Measurements from ENCODE around the gene DCAF6. TPM values are rescaled to one million over a fixed set of nuclear protein-coding genes. Genes with fewer than 3 reads are reported as not detected.

DCAF6 gene
- total and polyA plus RNA-seq, 9 donors: 91.0 to 130 (median 110) TPM

DNA sequence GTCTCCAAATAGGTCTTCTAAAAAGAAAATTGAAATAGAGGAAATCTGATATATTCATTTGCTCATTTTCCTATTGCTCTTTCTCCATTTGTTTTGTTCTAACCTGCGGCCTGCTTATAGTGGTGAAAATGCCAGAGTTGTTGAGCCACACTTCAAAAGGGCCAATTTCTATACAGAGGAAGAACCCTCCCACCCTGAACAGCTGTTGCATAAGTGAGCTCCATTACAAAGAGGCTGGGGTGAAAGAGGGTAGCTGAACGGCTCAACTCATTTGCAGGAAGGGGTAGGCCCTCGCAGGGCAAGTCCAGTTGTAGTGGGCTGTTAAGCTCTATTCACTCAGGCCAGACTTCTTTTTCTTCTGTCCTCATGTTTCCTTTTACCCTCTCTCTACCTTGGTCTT is 31.3 kb upstream of the DCAF6 start:
- peaks cover 8% of the 10 kb centered on the region for H3K4me1 ChIP-seq (ENCODE audit: control insufficient read depth, insufficient read depth, low read length)
- DNase-seq: peak; percentile 42
- H3K27ac ChIP-seq (ENCODE audit: low read length): peak overlapping the region; percentile 57
- peaks cover 2% of the 10 kb centered on the region for H3K9me3 ChIP-seq (replicated peaks; ENCODE audit: control insufficient read depth, low read depth, low read length)
- WGBS (ENCODE audit: insufficient coverage): no CpG with 5 or more reads among the region's 3 CpGs
- no peaks in the 10 kb centered on the region for H3K36me3 ChIP-seq (ENCODE audit: control insufficient read depth, insufficient read depth, low read length)
- no peaks in the 10 kb centered on the region for H3K27me3 ChIP-seq (ENCODE audit: control insufficient read depth, insufficient read depth, low read length)
- no peak overlapping the region for H3K4me3 ChIP-seq (ENCODE audit: low read length)

GRCh38 chr1:167905671-167906070 is 30.8 kb upstream of the DCAF6 start:
- Histone ChIP-seq H3K9me3 (replicated peaks; ENCODE audit: control insufficient read depth, low read depth, low read length) (peaks cover 2% of the 10 kb centered on the region), H3K27ac (ENCODE audit: low read length) (no peak overlapping the region), H3K4me1 (ENCODE audit: control insufficient read depth, insufficient read depth, low read length) (peaks cover 8% of the 10 kb centered on the region), H3K27me3 (ENCODE audit: control insufficient read depth, insufficient read depth, low read length) (no peaks in the 10 kb centered on the region), H3K4me3 (ENCODE audit: low read length) (no peak overlapping the region), H3K36me3 (ENCODE audit: control insufficient read depth, insufficient read depth, low read length) (no peaks in the 10 kb centered on the region)
- peak; percentile 28 for DNase-seq

DNA sequence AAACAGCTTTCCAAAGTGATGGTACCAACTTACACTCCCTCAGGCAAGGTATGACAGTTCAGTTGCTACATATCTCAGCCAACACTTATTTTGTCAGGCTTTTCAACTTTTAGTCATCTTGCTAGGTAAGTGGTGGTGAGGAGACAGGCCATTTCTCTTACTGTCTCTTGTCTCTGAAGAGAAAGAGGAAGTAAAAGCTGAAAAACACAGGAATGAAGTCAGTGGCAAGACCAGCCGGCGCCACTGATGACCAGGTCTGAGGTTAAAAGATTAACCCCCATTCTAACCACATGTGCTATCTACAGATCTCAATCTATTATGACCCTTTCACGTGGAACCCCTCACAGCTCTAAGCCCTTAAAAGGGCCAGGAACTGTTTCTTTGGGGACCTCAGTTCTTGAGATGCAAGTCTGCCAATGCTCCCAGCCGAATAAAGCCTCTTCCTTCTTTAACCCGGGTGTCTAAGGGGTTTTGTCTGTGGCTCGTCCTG is 26.7 kb upstream of the DCAF6 start:
- 71% methylated on average over 1 of the region's 6 CpGs for WGBS (ENCODE audit: insufficient coverage)
- peaks cover 6% of the 10 kb centered on the region for H3K4me1 ChIP-seq (ENCODE audit: control insufficient read depth, insufficient read depth, low read length)

GRCh38 chr1:167910530-167910929 is 26.0 kb upstream of the DCAF6 start:
- H3K27ac ChIP-seq (ENCODE audit: low read length): no peak overlapping the region
- no CpG with 5 or more reads among the region's 2 CpGs for WGBS (ENCODE audit: insufficient coverage)
- no peaks in the 10 kb centered on the region for H3K27me3 ChIP-seq (ENCODE audit: control insufficient read depth, insufficient read depth, low read length)
- no peak overlapping the region for H3K4me3 ChIP-seq (ENCODE audit: low read length)
- peaks cover 7% of the 10 kb centered on the region for H3K36me3 ChIP-seq (ENCODE audit: control insufficient read depth, insufficient read depth, low read length)
- H3K4me1 ChIP-seq (ENCODE audit: control insufficient read depth, insufficient read depth, low read length): no peaks in the 10 kb centered on the region
- no peak for DNase-seq
- peaks cover 2% of the 10 kb centered on the region for H3K9me3 ChIP-seq (replicated peaks; ENCODE audit: control insufficient read depth, low read depth, low read length)

More for the DNA sequence above, 26.7 kb upstream of the DCAF6 start:
- H3K27ac ChIP-seq (ENCODE audit: low read length): no peak overlapping the region
- peaks cover 7% of the 10 kb centered on the region for H3K36me3 ChIP-seq (ENCODE audit: control insufficient read depth, insufficient read depth, low read length)
- no peak overlapping the region for H3K4me3 ChIP-seq (ENCODE audit: low read length)
- H3K27me3 ChIP-seq (ENCODE audit: control insufficient read depth, insufficient read depth, low read length): no peaks in the 10 kb centered on the region
- no peak for DNase-seq
- H3K9me3 ChIP-seq (replicated peaks; ENCODE audit: control insufficient read depth, low read depth, low read length): peaks cover 2% of the 10 kb centered on the region

GRCh38 chr1:167911413-167911812 is 25.1 kb upstream of the DCAF6 start:
- 64% methylated on average over 6 of the region's 8 CpGs for WGBS (ENCODE audit: insufficient coverage)
- Histone ChIP-seq H3K9me3 (replicated peaks; ENCODE audit: control insufficient read depth, low read depth, low read length) (peaks cover 2% of the 10 kb centered on the region), H3K27ac (ENCODE audit: low read length) (no peak overlapping the region)

DNA sequence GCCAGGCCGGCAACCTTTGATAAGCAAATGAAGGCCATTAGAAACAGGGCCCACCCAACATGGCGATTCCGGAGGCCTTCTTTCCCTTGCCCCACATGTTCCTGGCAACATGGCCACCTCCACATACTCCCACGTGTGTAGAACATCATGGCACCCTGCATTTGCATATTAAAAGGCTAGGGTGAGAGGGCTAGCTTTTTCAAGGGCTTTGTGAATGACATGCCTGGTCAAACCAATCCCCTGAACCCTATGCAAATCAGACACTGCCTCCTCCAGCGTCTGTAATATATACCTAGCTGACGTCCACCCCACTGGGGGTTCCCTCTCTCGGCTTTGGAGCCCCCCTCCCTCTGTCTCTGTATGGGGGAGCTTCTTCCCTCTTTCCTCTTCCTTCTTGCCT is 24.2 kb upstream of the DCAF6 start:
- H3K4me3 ChIP-seq (ENCODE audit: low read length): no peak overlapping the region
- WGBS (ENCODE audit: insufficient coverage): 78% methylated on average over 3 of the region's 7 CpGs
- no peaks in the 10 kb centered on the region for H3K27me3 ChIP-seq (ENCODE audit: control insufficient read depth, insufficient read depth, low read length)
- no peaks in the 10 kb centered on the region for H3K4me1 ChIP-seq (ENCODE audit: control insufficient read depth, insufficient read depth, low read length)
- peaks cover 2% of the 10 kb centered on the region for H3K9me3 ChIP-seq (replicated peaks; ENCODE audit: control insufficient read depth, low read depth, low read length)
- no peak overlapping the region for H3K27ac ChIP-seq (ENCODE audit: low read length)
- peaks cover 15% of the 10 kb centered on the region for H3K36me3 ChIP-seq (ENCODE audit: control insufficient read depth, insufficient read depth, low read length)
- no peak for DNase-seq

More at GRCh38 chr1:167911413-167911812, 25.1 kb upstream of the DCAF6 start:
- H3K4me1 ChIP-seq (ENCODE audit: control insufficient read depth, insufficient read depth, low read length): no peaks in the 10 kb centered on the region
- no peaks in the 10 kb centered on the region for H3K27me3 ChIP-seq (ENCODE audit: control insufficient read depth, insufficient read depth, low read length)
- DNase-seq: no peak
- H3K36me3 ChIP-seq (ENCODE audit: control insufficient read depth, insufficient read depth, low read length): peaks cover 9% of the 10 kb centered on the region
- H3K4me3 ChIP-seq (ENCODE audit: low read length): no peak overlapping the region

DNA sequence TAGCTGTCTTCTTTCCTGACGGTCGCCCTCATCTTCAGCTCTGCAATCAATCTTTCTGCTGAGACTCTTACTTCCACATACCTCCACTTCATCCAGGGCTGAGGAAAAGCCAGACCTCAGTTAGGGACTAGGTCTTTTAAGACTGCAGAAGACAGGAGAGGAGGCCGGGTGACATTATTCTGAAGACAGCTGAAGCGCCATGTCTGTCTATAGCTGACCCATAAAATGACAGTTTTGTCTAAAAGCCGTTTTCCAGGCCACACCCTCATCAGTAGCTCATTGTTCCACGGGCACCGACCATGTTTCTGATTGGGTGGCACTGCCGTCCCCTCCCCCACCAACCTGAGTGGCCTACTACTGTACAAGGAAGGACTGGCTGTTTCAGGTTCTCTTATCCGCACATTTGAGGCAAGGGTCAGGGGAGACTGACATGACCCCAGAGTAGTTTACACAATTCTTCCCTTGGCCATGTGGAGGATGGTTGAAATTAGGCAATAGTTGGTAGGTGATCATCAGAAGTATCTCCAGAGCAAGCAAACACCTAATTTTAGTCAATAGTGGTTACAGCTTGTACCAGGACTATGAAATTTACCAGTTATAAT is 22.5 kb upstream of the DCAF6 start, which contains the start of gene ADCY10:
ADCY10 (minus strand) TSS at position 240 of the 602 bp plus-strand sequence. CDS start 8,994 bp downstream, outside the sequence.
- H3K27me3 ChIP-seq (ENCODE audit: control insufficient read depth, insufficient read depth, low read length): no peaks in the 10 kb centered on the region
- H3K4me3 ChIP-seq (ENCODE audit: low read length): no peak within 1 kb of the TSS
- DNase-seq: no peak
- peaks cover 16% of the 10 kb centered on the region for H3K36me3 ChIP-seq (ENCODE audit: control insufficient read depth, insufficient read depth, low read length)
- no peak within 1 kb of the TSS for H3K27ac ChIP-seq (ENCODE audit: low read length)
- peaks cover 2% of the 10 kb centered on the region for H3K9me3 ChIP-seq (replicated peaks; ENCODE audit: control insufficient read depth, low read depth, low read length)
- H3K4me1 ChIP-seq (ENCODE audit: control insufficient read depth, insufficient read depth, low read length): no peaks in the 10 kb centered on the region
- WGBS (ENCODE audit: insufficient coverage): 88% methylated on average over 4 of the region's 9 CpGs

GRCh38 chr1:167915569-167915968 is 20.9 kb upstream of the DCAF6 start:
- Histone ChIP-seq H3K9me3 (replicated peaks; ENCODE audit: control insufficient read depth, low read depth, low read length) (no peaks in the 10 kb centered on the region), H3K4me1 (ENCODE audit: control insufficient read depth, insufficient read depth, low read length) (no peaks in the 10 kb centered on the region), H3K36me3 (ENCODE audit: control insufficient read depth, insufficient read depth, low read length) (peaks cover 18% of the 10 kb centered on the region), H3K27me3 (ENCODE audit: control insufficient read depth, insufficient read depth, low read length) (no peaks in the 10 kb centered on the region), H3K27ac (ENCODE audit: low read length) (no peak overlapping the region), H3K4me3 (ENCODE audit: low read length) (no peak overlapping the region)
- no peak for DNase-seq
- WGBS (ENCODE audit: insufficient coverage): 91% methylated on average over 4 of the region's 8 CpGs

GRCh38 chr1:167916766-167917511 is 19.5 kb upstream of the DCAF6 start:
- Histone ChIP-seq H3K27ac (ENCODE audit: low read length) (no peak overlapping the region), H3K36me3 (ENCODE audit: control insufficient read depth, insufficient read depth, low read length) (peaks cover 18% of the 10 kb centered on the region), H3K4me3 (ENCODE audit: low read length) (no peak overlapping the region), H3K9me3 (replicated peaks; ENCODE audit: control insufficient read depth, low read depth, low read length) (no peaks in the 10 kb centered on the region), H3K27me3 (ENCODE audit: control insufficient read depth, insufficient read depth, low read length) (no peaks in the 10 kb centered on the region), H3K4me1 (ENCODE audit: control insufficient read depth, insufficient read depth, low read length) (no peaks in the 10 kb centered on the region)
- WGBS (ENCODE audit: insufficient coverage): no CpG with 5 or more reads among the region's 6 CpGs
- DNase-seq: no peak

DNA sequence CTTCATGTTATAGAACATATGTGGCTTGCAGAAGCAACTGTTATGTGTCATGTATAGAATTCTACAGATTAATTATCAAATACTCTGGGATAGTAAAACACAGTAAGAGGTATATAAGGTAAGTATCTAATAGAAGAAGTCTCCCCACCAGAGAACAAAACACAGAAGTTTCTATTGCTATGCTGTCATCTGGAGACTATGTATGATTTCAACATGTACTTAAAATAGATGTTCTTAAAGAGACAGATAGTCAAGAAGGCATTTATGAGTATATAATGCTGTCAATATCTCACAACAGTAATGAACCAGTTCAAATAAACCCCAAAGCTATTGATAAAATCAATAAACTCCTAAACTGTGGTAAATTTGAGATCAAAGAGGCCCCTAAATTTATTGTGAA is 14.5 kb upstream of the DCAF6 start:
- Histone ChIP-seq H3K27me3 (ENCODE audit: control insufficient read depth, insufficient read depth, low read length) (no peaks in the 10 kb centered on the region), H3K4me1 (ENCODE audit: control insufficient read depth, insufficient read depth, low read length) (peaks cover 2% of the 10 kb centered on the region), H3K36me3 (ENCODE audit: control insufficient read depth, insufficient read depth, low read length) (peaks cover 6% of the 10 kb centered on the region), H3K9me3 (replicated peaks; ENCODE audit: control insufficient read depth, low read depth, low read length) (no peaks in the 10 kb centered on the region), H3K27ac (ENCODE audit: low read length) (no peak overlapping the region), H3K4me3 (ENCODE audit: low read length) (no peak overlapping the region)
- no peak for DNase-seq
